ENCODE data around the gene GPC6. TPM values are rescaled to one million over a fixed set of nuclear protein-coding genes. Genes with fewer than 3 reads are reported as not detected.

GPC6 gene
- total and polyA plus RNA-seq, 9 of the 15 experiments (the other 6 are each of a cell fraction or from before 2014, with no cell fraction given) = under 0.01 to 0.20 (median 0.01) TPM; not detected in 4

GRCh38 chr13:93527748-93528297 lies 301.2 kb downstream of the GPC6 start:
- intact Hi-C loops (cut with micrococcal nuclease) (no loop called here), in situ Hi-C loops (cut with MboI) (no loop called here)
- H3K27ac ChIP-seq (ENCODE audit: extremely low read depth, low read depth, low read length) = no peak overlapping the region
- DNase-seq (ENCODE audit: extremely low read depth in 1 of 4, low spot score in 3 of 4) = no peak
- H3K9ac ChIP-seq (ENCODE audit: insufficient read depth in 1 of 2, low read depth in 2 of 2, low read length in 2 of 2) = no peak overlapping the region
- no peaks in the 10 kb centered on the region for H4K20me1 ChIP-seq (replicated peaks; ENCODE audit: control insufficient read depth, insufficient read depth, low read length)
- no TSS peak for BruUV-seq (replicated peaks)
- no peak overlapping the region for H3K4me2 ChIP-seq (ENCODE audit: insufficient read depth, low read length)
- no peaks in the 10 kb centered on the region; the same call in 1 of the 2 replicates for H3K9me3 ChIP-seq (replicated peaks; ENCODE audit: control insufficient read depth, insufficient read depth, low read depth, low read length)
- no peaks in the 10 kb centered on the region for H3K4me1 ChIP-seq (replicated peaks in 1 of 2; ENCODE audit: control insufficient read depth in 2 of 2, insufficient read depth in 2 of 2, low read length in 2 of 2)
- POLR2A ChIA-PET = no interaction called here
- no peak overlapping the region for H2AFZ ChIP-seq (ENCODE audit: low read depth, low read length)
- CTCF ChIA-PET (ENCODE audit: low intra/inter-chr PET ratio) = no interaction called here
- H3K27me3 ChIP-seq (ENCODE audit: control insufficient read depth in 2 of 2, insufficient read depth in 2 of 2, low read length in 2 of 2) = no peaks in the 10 kb centered on the region
- H3K36me3 ChIP-seq (ENCODE audit: control insufficient read depth, insufficient read depth, low read length) = no peaks in the 10 kb centered on the region
- H3K4me3 ChIP-seq = no peak overlapping the region
- no peaks in the 10 kb centered on the region for H3K9me1 ChIP-seq (ENCODE audit: control insufficient read depth, insufficient read depth, low read length)
- no peaks in the 10 kb centered on the region for H3K79me2 ChIP-seq (ENCODE audit: control insufficient read depth, insufficient read depth, low read length)
- no peak for ATAC-seq
- no peak for FAIRE-seq
- 0% methylated on average over 2 of the region's 2 CpGs for WGBS (ENCODE audit: insufficient coverage, low coverage, missing lambda C conversion rate)
- no peak for TF ChIP-seq ZNF407 (IDR thresholded peaks at IDR 0.05; ENCODE audit: low read depth)
- TF ChIP-seq PURB (CRISPR knock-in tag; IDR thresholded peaks at IDR 0.05; ENCODE audit: low read depth) = no peak
- TF ChIP-seq E2F5 (CRISPR knock-in tag; IDR thresholded peaks at IDR 0.05) = no peak
- TF ChIP-seq MCM5 (IDR thresholded peaks at IDR 0.05; ENCODE audit: low read depth) = no peak
- no peak for TF ChIP-seq MAFK (IDR thresholded peaks at IDR 0.05; ENCODE audit: low read length)
- TF ChIP-seq ZC3H11A (IDR thresholded peaks at IDR 0.05; ENCODE audit: low read depth, low read length) = no peak
- no peak for TF ChIP-seq TBP (optimal IDR thresholded peaks at IDR 0.05; ENCODE audit: low read depth, low read length)
- no peak for TF ChIP-seq KLF10 (CRISPR knock-in tag; IDR thresholded peaks at IDR 0.05)
- TF ChIP-seq SP2 (IDR thresholded peaks at IDR 0.05; ENCODE audit: extremely low read depth, low read depth, low read length, poor library complexity, severe bottlenecking) = no peak
- TF ChIP-seq CEBPB (tag; IDR thresholded peaks at IDR 0.05) = no peak
- TF ChIP-seq PATZ1 (CRISPR knock-in tag; IDR thresholded peaks at IDR 0.05; ENCODE audit: borderline replicate concordance) = no peak
- no peak for TF ChIP-seq GABPA (tag; conservative IDR thresholded peaks at IDR 0.05; ENCODE audit: low read depth)
